K562 treated with DMSO at 1 percent for 4 hours (cell line): ENCODE measurements around the gene FAM3B. TPM values are rescaled to one million over a fixed set of nuclear protein-coding genes. Genes with fewer than 3 reads are reported as not detected.

Experiments used
- total RNA-seq: library from RNA; unstranded; fragments of 300-600 nt; gene quantifications from 2 replicates; pipeline ENCODE4 v1.2.3, GENCODE V29; 2022; ENCODE audit not compliant: insufficient read depth

Gene FAM3B, protein sequence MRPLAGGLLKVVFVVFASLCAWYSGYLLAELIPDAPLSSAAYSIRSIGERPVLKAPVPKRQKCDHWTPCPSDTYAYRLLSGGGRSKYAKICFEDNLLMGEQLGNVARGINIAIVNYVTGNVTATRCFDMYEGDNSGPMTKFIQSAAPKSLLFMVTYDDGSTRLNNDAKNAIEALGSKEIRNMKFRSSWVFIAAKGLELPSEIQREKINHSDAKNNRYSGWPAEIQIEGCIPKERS
- 0.90 TPM in 1 of 2 replicates, not detected in the other for total RNA-seq

DNA sequence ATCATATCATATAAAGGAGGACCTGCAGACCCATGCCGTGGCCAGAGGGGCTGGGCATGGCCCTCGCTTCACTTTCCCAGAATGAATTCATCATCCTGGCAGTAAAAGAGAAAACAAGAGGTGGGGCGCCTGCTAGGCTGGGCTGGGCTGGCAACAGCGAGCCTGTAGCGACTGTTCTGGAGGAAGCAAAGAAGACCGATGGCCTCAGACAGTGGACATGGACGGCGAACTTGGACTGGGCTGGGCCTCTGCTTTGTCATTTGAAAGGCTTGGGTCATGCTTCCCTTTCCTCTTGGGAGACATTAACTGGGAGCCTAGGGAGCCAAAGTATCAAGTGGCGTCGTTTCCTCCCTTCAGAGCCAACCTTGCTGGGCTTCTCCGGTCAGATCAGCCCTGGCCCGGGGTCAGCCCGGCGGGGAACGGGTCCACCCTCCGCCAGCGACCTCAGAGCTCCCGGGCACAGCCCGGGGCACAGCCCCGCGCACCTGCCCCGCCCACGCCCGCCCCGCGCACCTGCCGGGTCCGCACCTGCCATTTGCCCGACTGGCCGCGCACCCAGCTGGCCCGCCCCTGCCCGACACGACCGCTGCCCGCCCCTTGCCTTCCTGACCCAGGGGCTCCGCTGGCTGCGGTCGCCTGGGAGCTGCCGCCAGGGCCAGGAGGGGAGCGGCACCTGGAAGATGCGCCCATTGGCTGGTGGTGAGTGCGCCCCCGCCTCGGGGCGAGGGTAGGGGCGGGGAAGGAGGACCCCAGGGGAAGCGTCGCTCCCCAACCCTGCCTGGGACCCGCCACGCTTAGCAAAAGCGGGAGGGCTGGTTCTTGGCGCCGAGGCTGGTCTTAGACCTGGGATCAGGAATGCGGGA, at the start of gene FAM3B:
FAM3B (plus strand) TSS at position 602 of the 863 bp plus-strand sequence; CDS start at position 681, 79 bp downstream.

DNA sequence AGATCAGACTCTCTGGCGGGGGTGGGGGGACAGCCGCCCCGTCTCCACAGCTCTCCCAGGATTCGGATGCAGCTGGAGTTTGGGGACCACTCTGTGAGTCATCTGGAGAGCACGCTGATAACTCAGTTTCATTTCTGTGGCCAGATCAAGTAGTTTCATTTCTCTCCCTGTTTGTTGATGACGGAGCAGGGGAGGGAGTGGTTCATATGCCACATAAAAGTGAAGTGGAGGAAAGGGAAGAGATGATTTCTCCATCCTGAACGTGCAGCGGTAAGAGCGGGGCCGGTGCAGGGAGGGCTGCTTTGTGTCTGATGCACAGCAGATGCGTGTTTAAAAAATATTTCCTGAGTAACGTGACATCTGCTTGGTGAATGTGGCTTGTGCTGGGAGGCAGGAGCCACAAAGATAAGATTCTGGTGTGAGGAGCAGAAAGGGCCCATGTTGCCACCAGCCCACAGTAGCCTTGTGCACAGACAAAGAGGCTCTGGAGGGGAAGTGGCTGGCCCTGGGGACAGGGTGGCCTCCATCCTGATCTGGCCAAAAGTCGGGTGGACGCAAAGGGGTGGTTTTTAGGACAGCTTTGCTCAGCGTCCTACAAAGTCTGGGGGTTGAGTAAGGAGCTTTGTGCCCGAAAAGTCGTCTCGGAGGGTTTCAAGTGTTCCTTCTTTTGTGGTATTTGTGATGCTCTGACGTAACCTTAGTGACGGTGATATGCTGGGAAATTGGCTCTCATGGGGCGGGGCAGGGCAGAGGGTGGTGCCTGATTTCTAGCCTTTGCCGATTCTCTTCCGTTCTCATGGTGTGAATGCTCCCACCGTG, 45.4 kb downstream of the FAM3B start, which contains the start of gene MX2:
MX2 (plus strand) TSS at position 242 of the 819 bp plus-strand sequence. CDS start 14,880 bp downstream, outside the sequence.

Other genes with a start within 250 kb of the FAM3B start
- gene BACE2, start 148.6 kb upstream of the FAM3B start, total RNA-seq = 0.82 and 1.4 TPM in 2 replicates
- 2.9 and 3.2 TPM in 2 replicates for gene MX2, start 45.2 kb downstream of the FAM3B start, total RNA-seq
- not detected in 2 replicates for gene MX1, start 109.4 kb downstream of the FAM3B start, total RNA-seq
- gene TMPRSS2, start 191.4 kb downstream of the FAM3B start, total RNA-seq = not detected in 2 replicates